Omental fat pad (tissue), 4 donors: ENCODE data around the gene UTS2B. TPM values are rescaled to one million over a fixed set of nuclear protein-coding genes. Genes with fewer than 3 reads are reported as not detected.

Experiments
- ATAC-seq: fragments of 150-250 bp; one replicate; pipeline ENCODE4 v1.9.1; 2016; ENCODE audit warnings: mild to moderate bottlenecking, moderate library complexity; ENCODE audit not compliant: low FRiP score
- DNase-seq: peaks from one replicate; pipeline ENCODE4 v3.0.0-alpha.2; 2019; ENCODE audit warnings: low spot score
- CTCF ChIP-seq, 3 donors: fragments of 450-650 bp; IDR thresholded peaks; one replicate each; pipeline ENCODE4 v1.5.1; 2016 to 2017; ENCODE audit warnings: antibody characterized with exemption in 3 of 3, mild to moderate bottlenecking in 3 of 3, moderate library complexity in 2 of 3
- total RNA-seq, 4 donors: library from RNA; depleted of rRNA; stranded (reverse); fragments of >200 nt; gene quantifications; one replicate each; pipeline ENCODE4 v1.1.0, GENCODE V29; 2016

UTS2B gene
- total RNA-seq, 4 donors from 2014 or later = 0.24 to 1.3 (median 1.00) TPM

DNA sequence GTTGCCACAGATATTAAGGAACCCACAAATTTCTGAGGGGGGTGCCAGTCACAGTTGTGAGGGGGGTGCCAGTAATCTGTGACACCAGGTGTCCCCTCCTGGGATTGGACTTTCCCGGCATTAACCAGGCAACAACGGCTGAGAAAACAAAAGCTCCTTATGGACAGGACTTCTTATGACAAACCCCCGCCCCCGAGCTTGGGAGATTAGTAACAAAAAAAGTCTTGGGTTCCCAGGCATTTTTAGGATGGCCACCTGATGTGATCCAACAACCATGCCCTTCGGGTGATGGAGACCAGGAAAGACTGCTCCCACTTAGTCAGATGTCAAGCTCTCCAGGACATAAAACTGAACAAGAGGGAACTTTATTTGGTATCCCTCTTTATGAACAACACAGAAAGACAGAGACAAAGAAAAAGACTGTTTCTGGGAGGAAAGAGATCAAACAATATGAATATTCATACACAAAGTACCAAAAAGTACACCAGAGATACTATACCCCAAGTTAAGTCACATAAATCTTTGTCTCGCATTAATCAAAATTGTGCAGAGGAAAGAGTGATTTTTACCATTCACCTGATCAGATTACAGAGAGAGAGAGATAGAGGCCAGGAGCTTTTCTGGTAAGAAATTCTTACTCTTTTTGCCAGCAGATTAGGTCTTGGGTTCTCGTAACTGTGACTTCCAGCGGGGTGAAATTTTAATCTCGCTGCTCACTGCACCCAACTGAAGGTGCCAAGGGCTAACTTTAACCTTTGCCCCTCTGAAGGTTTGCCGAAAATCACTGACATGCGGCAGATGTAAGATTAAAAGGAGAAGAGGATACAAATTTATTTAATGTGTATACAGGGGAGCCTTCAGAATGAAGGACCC is 69.7 kb downstream of the UTS2B start:
- no peak for DNase-seq
- no peak for TF ChIP-seq CTCF (IDR thresholded peaks at IDR 0.05)
- ATAC-seq = no peak

DNA sequence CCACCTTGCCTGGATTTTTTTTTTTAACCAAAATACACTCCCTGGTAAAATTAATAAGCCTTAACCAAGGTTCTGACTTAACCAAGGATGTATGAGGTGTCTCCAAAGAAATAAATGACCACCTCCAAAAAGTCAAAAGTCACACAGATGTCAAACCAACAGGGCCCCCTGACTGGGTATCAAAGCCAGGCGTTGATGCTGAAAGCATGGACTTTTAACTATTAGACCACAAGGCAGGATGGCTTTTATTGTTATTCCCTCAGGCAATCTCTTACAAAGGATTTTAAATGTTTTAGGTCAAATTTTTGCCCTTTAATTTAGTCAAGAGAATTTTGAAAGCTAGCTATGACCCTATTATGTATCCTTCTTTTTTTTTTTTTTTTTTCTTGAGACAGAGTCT is 70.8 kb downstream of the UTS2B start:
- ATAC-seq (no peak), DNase-seq (no peak)
- no peak for TF ChIP-seq CTCF (IDR thresholded peaks at IDR 0.05)

DNA sequence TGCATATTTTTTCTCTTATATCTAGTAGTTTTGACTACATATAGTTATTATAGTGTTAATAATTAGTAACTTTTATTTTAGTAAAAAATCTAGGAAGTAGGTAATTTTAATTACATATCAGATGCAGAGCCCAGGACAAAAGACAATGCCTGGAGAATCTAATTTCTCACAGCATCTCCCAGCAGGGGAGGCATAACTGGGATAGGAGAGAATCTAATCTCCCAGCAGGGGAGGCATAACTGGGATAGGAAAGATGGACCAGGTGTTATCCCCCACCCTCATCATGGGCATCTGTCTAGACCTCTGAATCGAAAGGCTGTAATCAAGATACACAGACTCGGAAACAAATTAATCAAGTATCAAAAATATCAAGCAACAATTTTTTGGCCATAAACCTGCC is 73.0 kb downstream of the UTS2B start:
- TF ChIP-seq CTCF (IDR thresholded peaks at IDR 0.05) = no peak
- DNase-seq (no peak), ATAC-seq (no peak)

- TF ChIP-seq CTCF (IDR thresholded peaks at IDR 0.05) = no peak
- no peak for DNase-seq
- ATAC-seq = no peak
These were observed 73.9 kb downstream of the UTS2B start for GRCh38 chr3:191256405-191256804.

DNA sequence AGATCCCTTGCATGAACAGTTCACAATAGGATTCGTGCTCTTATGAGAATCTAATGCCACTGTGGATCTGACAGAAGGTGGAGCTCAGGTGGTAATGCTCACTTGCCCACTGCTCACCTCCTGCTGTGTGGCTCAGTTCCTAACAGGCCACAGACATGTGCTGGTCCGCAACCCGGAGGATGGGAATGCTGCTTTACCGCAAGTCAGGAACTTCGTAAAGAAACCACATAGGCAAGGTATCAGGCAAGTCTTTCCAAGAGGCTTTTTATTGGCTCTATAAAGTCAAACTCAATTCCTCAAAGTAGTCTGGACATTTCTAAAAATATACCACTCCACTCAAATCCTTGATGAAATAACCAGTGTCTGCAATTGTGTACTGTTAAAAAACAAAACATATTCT is 75.2 kb downstream of the UTS2B start:
- no peak for DNase-seq
- ATAC-seq = no peak
- no peak for TF ChIP-seq CTCF (IDR thresholded peaks at IDR 0.05)

DNA sequence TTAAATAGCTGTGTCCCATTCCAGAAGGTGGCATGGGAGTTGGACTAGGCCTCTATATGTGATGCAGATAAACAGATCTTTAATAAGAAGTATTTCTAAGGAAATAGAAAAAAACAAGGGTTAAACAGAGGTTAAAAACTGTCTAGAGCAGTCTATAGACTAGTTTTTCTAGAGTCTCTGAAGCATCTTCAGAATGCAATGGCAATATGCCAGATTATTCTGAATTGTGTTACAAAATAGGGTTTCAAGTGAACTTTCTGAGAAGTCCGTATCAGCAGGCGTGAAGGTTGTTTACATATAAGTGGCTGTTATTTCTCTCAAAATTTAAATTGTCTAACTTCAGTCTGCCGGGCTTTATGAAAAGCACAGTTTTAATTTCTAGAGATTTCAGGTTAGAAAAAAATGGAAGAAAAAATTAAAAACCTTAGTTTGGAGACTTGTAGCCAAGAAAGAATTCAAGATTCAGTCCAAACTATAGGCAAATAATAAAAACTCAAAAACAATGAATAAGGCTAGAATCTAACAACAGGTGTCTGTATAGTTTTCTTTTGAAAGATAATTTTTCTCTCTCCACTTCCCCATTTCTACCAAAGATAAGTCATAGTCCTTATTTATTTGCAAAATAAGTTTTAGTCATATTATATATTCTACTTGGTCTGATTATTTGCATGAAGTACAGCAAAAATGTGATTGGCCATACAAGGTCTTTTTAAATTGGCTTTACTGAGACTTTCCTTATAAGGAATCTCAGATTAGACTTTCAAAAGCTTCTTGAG is 76.0 kb downstream of the UTS2B start:
- DNase-seq = no peak
- no peak for TF ChIP-seq CTCF (IDR thresholded peaks at IDR 0.05)
- ATAC-seq = no peak
